ENCODE measurements around the gene PABPN1. TPM values are rescaled to one million over a fixed set of nuclear protein-coding genes. Genes with fewer than 3 reads are reported as not detected.

PABPN1 gene
- total and polyA plus RNA-seq, 3 donors from 2014 or later: 194 to 222 (median 194) TPM

- no peaks in the 10 kb centered on the region for H3K27me3 ChIP-seq
- no peaks in the 10 kb centered on the region for H3K36me3 ChIP-seq (ENCODE audit: low read depth, missing control alignments)
- no peaks in the 10 kb centered on the region for H3K9me3 ChIP-seq
- H3K4me3 ChIP-seq: peak overlapping the region; percentile 59 to 90
- peaks cover 44% of the 10 kb centered on the region for H3K4me1 ChIP-seq
- DNase-seq: no peak
- peak overlapping the region; percentile 90 to 91 for H3K27ac ChIP-seq
- TF ChIP-seq POLR2A (IDR thresholded peaks at IDR 0.05): no peak
- TF ChIP-seq, protein P1, sequence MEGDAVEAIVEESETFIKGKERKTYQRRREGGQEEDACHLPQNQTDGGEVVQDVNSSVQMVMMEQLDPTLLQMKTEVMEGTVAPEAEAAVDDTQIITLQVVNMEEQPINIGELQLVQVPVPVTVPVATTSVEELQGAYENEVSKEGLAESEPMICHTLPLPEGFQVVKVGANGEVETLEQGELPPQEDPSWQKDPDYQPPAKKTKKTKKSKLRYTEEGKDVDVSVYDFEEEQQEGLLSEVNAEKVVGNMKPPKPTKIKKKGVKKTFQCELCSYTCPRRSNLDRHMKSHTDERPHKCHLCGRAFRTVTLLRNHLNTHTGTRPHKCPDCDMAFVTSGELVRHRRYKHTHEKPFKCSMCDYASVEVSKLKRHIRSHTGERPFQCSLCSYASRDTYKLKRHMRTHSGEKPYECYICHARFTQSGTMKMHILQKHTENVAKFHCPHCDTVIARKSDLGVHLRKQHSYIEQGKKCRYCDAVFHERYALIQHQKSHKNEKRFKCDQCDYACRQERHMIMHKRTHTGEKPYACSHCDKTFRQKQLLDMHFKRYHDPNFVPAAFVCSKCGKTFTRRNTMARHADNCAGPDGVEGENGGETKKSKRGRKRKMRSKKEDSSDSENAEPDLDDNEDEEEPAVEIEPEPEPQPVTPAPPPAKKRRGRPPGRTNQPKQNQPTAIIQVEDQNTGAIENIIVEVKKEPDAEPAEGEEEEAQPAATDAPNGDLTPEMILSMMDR (IDR thresholded peaks at IDR 0.05): no peak
- intact Hi-C loops (cut with DNase I; ENCODE audit: low total_unique reads): no loop called here
- 79 to 80% methylated on average over 17 to 22 of the region's 22 CpGs for WGBS, 2 donors
These were observed 13.3 kb upstream of the PABPN1 start for GRCh38 chr14:23307687-23308644.

GRCh38 chr14:23308721-23309445 lies 12.4 kb upstream of the PABPN1 start:
- Histone ChIP-seq H3K4me1 (peaks cover 42% of the 10 kb centered on the region), H3K36me3 (ENCODE audit: low read depth, missing control alignments) (no peaks in the 10 kb centered on the region), H3K4me3 (peak overlapping the region in 1 of 2 donors; percentile 90), H3K27ac (peak overlapping the region in 1 of 2 donors; percentile 91), H3K27me3 (no peaks in the 10 kb centered on the region), H3K9me3 (no peaks in the 10 kb centered on the region)
- no peak for TF ChIP-seq POLR2A (IDR thresholded peaks at IDR 0.05)
- TF ChIP-seq, protein P1 (IDR thresholded peaks at IDR 0.05): no peak
- no peak for DNase-seq
- WGBS, 2 donors: 70 to 79% methylated on average over 17 of the region's 17 CpGs
- intact Hi-C loops (cut with DNase I; ENCODE audit: low total_unique reads): no loop called here

DNA sequence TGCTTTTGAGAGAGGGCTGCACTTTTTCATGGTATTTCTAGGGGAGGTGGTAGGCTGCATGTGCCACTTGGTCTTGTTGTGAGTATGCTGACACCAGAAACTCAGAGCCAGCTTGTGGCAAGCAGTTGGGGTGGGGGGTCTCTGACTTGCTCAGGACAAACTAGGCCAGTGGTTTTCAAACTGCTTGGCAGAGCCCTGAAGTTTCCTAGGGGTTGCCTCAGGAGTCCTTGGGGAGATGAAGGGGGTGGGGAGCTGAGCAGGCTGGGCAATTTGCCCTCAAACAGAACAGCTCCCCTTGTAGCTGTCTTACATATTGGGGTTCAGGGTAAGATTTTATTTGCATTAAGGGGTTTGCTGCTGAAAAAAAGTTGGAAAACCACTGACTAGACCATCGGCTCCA lies 10.7 kb upstream of the PABPN1 start:
- no peak for DNase-seq
- Histone ChIP-seq H3K4me3 (no peak overlapping the region), H3K27me3 (no peaks in the 10 kb centered on the region), H3K36me3 (ENCODE audit: low read depth, missing control alignments) (no peaks in the 10 kb centered on the region), H3K9me3 (no peaks in the 10 kb centered on the region), H3K4me1 (peaks cover 42% of the 10 kb centered on the region), H3K27ac (no peak overlapping the region)
- intact Hi-C loops (cut with DNase I; ENCODE audit: low total_unique reads): no loop called here
- no peak for TF ChIP-seq POLR2A (IDR thresholded peaks at IDR 0.05)
- TF ChIP-seq, protein P1 (IDR thresholded peaks at IDR 0.05): no peak
- 89 to 100% methylated on average over 1 of the region's 1 CpG for WGBS, 2 donors

DNA sequence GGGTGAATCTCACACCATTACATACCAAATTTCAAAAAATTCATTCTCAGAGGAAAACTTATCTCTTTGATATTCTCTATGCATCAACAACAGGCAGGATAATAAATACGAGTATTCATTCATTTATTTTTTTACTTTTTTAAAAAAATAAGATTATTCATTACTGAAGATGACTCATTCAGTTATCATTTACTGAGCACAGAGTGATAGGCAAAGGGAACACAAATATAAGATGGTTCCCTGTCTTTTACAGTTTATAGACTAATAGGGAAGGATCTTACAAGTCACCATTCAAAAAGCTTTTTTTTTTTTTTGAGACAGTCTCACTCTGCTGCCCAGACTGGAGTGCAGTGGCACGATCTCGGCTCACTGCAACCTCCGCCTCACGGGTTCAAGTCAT lies 5.0 kb upstream of the PABPN1 start:
- H3K27me3 ChIP-seq: no peaks in the 10 kb centered on the region
- intact Hi-C loops (cut with DNase I; ENCODE audit: low total_unique reads): no loop called here
- 82 to 84% methylated on average over 5 of the region's 5 CpGs for WGBS, 2 donors

More for the DNA sequence above, 5.0 kb upstream of the PABPN1 start:
- Histone ChIP-seq H3K27ac (no peak overlapping the region), H3K4me1 (peaks cover 3% of the 10 kb centered on the region), H3K9me3 (no peaks in the 10 kb centered on the region), H3K4me3 (no peak overlapping the region), H3K36me3 (ENCODE audit: low read depth, missing control alignments) (no peaks in the 10 kb centered on the region)
- TF ChIP-seq, protein P1 (IDR thresholded peaks at IDR 0.05): no peak
- DNase-seq: no peak

Data from testis (tissue), 3 donors.